ENCODE measurements around the gene PUS10.
"Not testable (repeated sequence)": the region's sequence is repeated elsewhere in the genome, so short reads cannot be mapped to it uniquely, and the experiment has no call there.

The PUS10 gene

GRCh38 chr2:60966507-60967405 is 51.3 kb downstream of the PUS10 start:
- no peak for DNase-seq (ENCODE audit: low read depth)

- no peak for DNase-seq (ENCODE audit: low read depth)
These were observed 52.6 kb downstream of the PUS10 start for GRCh38 chr2:60965499-60965785.

DNA sequence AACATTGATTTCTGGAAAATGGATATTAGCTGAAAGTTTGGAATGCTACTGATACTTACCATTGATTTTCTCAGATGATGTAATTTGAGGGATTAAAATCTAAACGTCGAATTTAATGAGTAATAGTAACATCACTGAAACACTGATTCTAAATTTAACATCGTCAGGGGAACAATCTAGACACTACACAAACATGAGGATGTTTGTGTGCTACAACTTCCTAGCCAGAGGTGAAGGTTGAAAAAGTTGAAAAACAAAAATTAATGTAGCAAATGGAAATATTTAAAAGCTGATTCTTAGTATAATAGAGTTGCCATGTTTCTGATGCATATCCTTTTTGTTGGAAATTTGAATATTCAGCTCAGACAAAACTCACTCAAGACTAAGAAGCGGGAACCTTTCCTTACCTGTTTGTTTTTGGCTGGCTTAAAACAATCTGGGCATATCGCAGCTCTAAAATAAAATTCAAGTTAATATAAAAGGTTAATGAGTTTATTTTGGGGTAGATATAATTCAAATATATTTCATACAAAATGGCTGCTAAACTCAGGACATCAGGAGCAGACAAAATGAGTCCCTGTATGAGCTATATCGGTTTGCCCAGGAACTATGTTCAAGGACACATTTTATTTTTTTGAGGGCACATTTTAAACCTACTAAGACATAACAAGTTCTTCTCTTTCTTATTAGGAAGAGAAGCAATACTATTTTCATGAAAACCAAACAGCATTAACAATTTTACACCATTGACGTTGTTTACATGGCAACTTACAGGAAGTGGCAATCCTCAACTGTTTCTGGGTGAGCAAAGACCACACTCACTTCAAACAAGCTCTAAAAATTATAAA is 53.2 kb downstream of the PUS10 start:
- DNase-seq (ENCODE audit: low read depth): no peak

DNA sequence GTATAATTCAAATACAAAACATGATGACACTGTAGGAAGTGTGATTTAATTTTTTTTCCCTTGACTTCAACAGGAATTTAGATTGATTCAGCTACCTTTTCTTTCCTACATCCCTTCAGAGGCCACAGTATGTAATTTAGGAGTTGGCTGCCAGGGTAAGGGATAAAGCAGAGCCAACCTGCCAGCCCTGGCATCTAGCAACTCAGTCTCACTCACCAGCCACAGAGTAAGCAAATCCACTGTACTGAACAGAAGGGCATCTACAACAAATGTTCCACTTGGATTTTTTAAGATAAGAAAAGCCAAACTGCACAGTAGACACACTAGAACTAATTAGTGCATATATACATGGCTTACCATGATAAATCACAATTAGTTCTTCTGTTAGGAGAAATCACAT is 54.9 kb downstream of the PUS10 start:
- DNase-seq (ENCODE audit: low read depth): no peak

DNA sequence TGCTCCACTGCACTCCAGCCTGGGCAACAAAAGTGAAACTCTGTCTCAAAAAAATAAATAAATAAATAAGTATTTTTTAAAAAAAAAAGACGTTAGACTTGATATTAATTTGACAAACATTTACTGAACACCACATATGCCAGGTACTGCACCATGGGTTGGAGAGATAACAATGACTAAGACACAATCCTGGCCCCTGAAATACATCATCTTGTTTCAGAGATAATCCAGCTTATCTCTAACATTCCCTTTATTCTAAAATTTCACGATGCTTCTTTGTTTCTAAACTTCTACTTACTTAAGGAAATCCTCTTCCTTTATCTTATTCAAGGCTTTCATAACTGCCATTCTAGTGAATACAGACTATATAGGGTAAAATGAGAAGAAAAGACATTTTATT is 55.5 kb downstream of the PUS10 start:
- DNase-seq (ENCODE audit: low read depth): no peak

DNA sequence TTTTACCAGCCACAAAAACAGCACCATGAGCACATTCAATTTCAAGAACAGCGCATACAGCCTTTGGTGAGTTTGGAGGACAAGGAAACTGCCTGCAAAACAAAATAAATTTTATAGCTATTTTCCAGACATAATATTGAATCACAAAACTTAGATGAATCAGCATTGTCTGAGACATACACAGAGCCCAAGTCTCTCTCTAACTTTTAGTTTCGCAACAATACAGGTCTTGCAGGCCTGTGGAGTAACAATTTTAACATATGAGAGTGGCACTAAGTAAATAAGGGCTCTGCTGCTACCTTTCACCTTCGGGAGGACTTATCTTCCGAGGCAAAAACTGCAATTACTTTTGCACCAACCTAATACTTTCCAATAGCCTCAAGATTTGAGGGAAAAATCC is 56.6 kb downstream of the PUS10 start:
- DNase-seq (ENCODE audit: low read depth): no peak

GRCh38 chr2:60960706-60961105 is 57.3 kb downstream of the PUS10 start:
- DNase-seq (ENCODE audit: low read depth): no peak

- no peak for DNase-seq (ENCODE audit: low read depth)
These were observed 58.6 kb downstream of the PUS10 start for GRCh38 chr2:60959501-60959900.

DNA sequence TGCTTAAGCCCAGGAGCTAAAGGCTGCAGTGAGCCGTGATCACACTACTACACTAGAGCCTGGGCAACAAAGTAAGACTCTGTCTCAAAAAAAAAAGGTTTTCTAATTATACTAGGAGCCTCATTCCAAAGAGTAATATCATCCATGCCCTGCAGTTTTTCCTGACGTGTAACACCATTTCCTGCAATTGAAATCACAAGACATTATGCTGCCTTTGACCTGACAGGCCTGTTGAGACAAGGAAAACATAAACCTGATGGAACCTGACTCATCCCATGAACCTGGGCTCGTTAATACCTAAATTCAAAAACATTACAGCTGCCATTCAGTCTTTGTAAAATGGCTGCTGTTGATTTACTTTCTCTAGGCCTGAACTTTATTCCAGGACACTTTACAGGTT is 59.3 kb downstream of the PUS10 start:
- DNase-seq (ENCODE audit: low read depth): no peak

DNA sequence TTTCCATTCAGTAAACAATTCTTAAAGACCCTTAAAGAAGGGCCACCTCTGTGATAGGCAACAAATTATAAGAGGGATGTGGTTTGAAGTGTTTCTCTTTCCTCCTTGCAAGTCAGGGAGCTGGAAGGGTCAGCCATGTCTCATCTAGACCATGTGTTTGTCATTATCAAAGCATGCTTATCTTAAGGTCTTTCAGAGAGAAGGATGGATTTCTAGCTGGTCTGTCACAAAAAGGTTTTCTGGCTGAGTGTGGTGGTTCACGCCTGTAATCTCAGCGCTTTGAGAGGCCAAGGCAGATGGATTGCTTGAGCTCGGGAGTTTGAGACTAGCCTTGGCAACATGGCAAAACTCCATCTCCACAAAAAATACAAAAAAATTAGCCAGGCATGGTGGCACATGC is 59.7 kb downstream of the PUS10 start:
- DNase-seq (ENCODE audit: low read depth): no peak

DNA sequence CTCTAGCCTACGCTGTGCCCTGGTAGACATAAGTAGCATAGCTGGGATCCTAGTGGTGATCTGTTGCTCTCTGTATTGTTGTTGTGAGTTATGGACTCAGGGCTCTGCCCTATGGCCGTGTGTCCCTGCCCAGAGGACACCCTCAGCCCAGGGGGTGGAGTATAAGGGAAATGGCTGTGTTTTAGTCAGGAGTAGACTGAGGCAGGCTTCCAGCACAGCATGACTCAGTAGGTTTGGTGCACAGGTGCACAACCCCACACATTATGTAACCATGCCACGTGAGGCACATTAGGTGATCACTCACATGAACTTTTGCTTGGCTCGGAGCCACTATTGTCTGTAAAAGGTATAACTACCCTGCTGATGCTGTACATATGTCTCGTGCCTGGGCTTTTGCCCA is 60.4 kb downstream of the PUS10 start:
- no peak for DNase-seq (ENCODE audit: low read depth)

DNA sequence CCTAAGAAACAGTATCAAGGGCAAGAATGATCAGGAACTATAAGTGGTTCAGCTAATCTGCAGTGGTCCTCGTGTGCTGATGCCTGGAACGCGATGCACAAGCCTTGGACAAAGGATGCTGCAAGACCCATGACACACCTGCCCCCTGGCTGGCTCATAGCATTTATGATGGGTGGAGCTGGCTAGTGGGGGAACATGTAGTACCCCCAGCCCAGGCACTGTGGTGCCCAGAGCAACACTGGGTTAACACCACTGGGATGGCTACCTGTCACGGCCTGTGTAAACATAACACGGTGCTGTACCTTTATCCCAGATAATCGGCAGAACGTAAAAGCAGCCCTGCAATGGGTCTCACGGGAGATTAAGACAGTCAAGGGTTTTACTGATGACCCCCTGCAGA is 60.8 kb downstream of the PUS10 start:
- no peak for DNase-seq (ENCODE audit: low read depth)

DNA sequence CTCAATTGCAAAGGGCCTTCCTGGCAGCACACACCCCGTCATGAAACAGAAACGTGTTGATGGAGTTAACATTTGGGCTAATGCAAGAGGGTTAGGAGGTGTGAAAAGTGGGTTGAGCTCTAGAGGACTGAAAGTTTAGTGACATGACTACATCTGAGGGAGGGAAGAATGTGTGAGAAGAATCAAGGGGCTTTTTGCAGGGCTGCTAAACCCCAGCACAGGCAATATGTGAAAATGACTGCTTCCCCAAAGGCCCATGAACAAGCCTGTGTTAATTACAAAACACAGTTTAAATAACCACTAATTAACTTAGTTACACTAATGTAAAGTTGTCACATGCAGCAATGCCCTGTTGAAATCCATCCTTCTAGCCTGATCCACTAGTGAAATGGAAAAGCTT is 63.9 kb downstream of the PUS10 start:
- DNase-seq (ENCODE audit: low read depth): no peak

GRCh38 chr2:60948926-60949579 is 69.0 kb downstream of the PUS10 start:
- no peak for DNase-seq (ENCODE audit: low read depth)

DNA sequence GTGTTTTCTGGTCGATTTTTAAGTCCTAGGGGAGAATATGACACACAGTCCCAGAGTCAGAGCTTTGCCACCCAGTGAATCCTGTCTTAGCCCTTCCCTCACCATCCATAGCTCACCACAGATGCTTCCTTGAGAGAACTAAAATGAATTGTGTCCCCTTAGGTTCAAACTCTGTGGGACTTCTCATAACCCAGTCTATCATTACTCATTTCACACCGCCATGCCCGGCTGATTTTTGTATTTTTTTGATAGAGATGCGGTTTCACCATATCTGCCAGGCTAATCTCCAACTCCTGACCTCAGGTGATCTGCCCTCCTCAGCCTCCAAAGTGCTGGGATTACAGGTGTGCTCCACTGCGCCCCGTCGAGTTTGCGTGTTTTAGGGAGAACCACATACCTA is 69.9 kb downstream of the PUS10 start:
- no peak for DNase-seq (ENCODE audit: low read depth)

- DNase-seq (ENCODE audit: low read depth): no peak
These were observed 71.0 kb downstream of the PUS10 start for GRCh38 chr2:60947056-60947455.

DNA sequence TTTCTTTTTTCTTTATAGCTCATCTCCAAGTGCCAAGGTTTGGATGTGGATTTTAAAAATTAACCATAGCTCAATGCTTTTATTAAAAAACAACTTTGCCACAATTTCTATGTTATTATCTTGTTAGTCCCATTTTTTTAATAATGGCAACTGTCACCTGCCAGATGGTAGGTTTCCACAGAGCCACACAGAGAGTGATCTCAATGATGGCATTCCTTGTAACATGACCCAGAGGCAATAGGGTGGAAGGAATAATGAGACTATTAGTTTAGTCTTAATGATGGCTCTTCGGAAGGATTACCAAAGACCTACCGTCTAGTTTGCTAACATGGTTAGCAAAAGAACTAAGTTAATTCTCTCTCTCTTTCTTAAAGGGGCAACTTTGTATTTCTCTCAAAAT is 72.7 kb downstream of the PUS10 start:
- no peak for DNase-seq (ENCODE audit: low read depth)

DNA sequence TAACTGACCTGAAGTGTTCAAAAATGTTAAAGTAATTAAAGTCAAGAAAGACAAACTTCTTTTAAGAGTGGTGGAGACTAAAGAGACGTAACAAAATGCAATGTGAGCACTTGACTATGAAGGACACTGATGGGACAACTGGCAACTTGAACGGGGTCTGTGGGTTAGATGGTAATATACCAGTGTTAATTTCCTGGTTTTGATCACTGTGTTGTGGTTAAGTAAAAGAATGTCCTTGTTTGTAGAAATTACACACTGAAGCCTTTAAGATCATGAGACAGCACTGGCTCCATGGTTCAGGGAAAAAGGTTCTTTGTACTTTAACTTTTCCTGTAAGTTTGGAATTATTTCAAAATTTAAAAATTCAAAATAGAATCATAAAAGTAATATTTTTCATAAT is 78.4 kb downstream of the PUS10 start:
- no peak for DNase-seq (ENCODE audit: low read depth)

GRCh38 chr2:60938301-60938700 is 79.8 kb downstream of the PUS10 start:
- no peak for DNase-seq (ENCODE audit: low read depth)

DNA sequence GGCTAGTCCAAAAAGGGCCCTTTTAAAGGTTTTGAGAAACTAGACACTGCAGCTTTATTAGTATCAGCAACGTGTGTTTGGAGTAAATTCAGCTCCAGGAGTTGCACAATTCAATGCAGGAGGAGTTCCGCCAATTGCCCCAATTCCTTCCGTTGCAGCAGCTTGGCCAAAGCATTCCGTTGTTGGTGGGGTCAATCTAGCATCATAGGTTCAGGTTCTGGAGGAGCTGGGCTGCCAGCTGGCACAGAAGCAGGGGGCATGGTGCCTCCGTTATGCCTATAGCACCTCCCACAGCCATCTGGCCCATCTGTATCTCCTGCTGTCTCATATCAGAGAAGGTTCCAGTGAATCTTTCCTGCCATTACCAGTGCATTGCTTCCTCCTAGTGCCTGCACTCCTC is 81.3 kb downstream of the PUS10 start:
- no peak for DNase-seq (ENCODE audit: low read depth)

DNA sequence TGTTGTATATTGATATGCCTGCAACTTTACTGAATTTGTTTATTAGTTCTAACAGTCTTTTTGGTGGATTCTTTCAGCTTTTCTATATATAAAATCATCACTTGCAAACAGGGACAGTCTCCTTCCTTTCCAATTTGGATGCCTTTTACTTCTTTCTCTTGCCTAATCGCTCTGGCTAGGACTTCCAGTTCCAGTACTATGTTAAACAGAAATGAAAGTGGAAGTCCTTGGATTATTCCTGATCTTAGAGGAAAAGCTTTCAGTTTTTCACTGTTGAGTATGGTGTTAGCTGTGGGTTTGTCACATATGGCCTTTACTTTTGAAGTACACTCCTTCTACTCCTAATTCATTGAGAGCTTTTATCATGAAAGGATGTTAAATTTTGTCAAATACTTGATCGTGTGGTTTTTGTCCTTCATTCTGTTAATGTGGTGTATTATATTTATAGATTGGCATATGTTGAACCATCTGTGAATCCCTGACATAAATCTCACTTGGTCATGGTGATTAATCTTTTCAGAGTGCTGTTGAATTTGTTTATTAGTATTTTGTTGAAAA is 83.8 kb downstream of the PUS10 start:
- no peak for DNase-seq (ENCODE audit: low read depth)

DNA sequence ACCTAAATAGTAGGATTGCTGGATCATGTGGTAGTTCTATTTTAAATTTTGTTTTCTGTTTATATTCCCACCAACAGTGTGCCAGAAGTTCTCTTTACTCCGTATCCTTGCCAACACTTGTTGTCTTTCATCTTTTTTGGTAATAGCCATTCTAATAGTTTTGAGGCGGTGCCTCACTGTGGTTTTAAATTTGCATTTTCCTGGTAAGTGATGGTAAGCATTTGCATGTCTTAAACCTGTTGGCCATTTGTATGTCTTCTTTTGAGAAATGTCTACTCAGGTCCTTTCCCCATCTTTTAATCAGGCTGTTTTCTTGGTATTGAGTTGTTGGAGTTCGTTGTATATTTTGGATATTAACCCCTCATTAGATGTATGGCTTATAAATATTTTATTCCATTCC is 85.1 kb downstream of the PUS10 start:
- DNase-seq (ENCODE audit: low read depth): no peak

DNA sequence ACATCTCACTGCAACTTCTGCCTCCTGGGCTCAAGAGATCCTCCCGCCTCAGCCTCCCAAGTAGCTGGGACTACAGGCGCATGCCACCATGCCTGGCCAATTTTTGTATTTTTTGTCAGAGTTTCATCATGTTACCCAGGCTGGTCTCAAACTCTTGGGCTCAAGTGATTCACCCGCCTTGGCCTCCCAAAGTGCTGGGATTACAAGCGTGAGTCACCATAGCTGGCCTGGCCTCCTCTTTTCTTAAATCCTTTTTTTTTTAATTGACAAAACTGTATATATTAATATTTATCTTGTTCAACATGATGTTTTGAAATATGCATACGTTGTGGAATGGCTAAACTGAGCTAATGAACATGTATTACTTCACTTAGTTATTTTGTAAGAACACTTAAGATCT is 86.0 kb downstream of the PUS10 start:
- not testable (repeated sequence) for DNase-seq (ENCODE audit: low read depth)

Data from activated T-cell treated with anti-CD3 and anti-CD28 coated beads for 48 hours (primary cell).